H1 (cell line): ENCODE data around the gene NOL4L.

Experiments used
- EP300 ChIP-seq, 2 experiments: IDR thresholded peaks; 1 replicate in 1 of 2; 2 replicates in 1 of 2; pipeline ENCODE4 v1.6.1; 2011 to 2012; ENCODE audit warnings: low read depth in 2 of 2, low read length in 2 of 2, mild to moderate bottlenecking in 2 of 2, borderline replicate concordance in 1 of 2, inconsistent platforms in 1 of 2, moderate library complexity in 1 of 2
- EZH2 ChIP-seq: fragments of 200-600 bp; sonication (generic); IDR thresholded peaks from 2 replicates; pipeline ENCODE4 v1.7.1; 2012; ENCODE audit warnings: low read depth, mild to moderate bottlenecking, moderate library complexity, low read length, inconsistent platforms; ENCODE audit not compliant: severe bottlenecking
- FOSL1 ChIP-seq: IDR thresholded peaks from 2 replicates; pipeline ENCODE4 v1.6.1; 2011; ENCODE audit warnings: mild to moderate bottlenecking, low read depth, low read length, moderate library complexity; ENCODE audit not compliant: insufficient read depth
- HDAC2 ChIP-seq, 2 experiments: fragments of 300-600 bp in 1 of 2; sonication (generic) in 1 of 2; IDR thresholded peaks; 2 replicates each; pipeline ENCODE4 v1.6.1; 2011 to 2012; ENCODE audit warnings: low read depth in 2 of 2, low read length in 2 of 2, mild to moderate bottlenecking in 2 of 2, moderate library complexity in 2 of 2, borderline replicate concordance in 1 of 2, inconsistent platforms in 1 of 2
- JUND ChIP-seq: IDR thresholded peaks from 2 replicates; pipeline ENCODE4 v1.6.1; 2011; ENCODE audit warnings: mild to moderate bottlenecking, improper control_type of control experiment, low read length
- MAFK ChIP-seq: IDR thresholded peaks from 2 replicates; pipeline ENCODE4 v1.6.1; 2012; ENCODE audit warnings: low read depth, mild to moderate bottlenecking, improper control_type of control experiment, low read length
- NRF1 ChIP-seq: IDR thresholded peaks from 2 replicates; pipeline ENCODE4 v1.6.1; 2011; ENCODE audit warnings: mild to moderate bottlenecking, low read depth, low read length, improper control_type of control experiment
- POLR2A ChIP-seq, 2 experiments: IDR thresholded peaks; 1 replicate in 1 of 2; 2 replicates in 1 of 2; pipeline ENCODE4 v1.6.1; 2011; ENCODE audit warnings: low read depth in 2 of 2, low read length in 2 of 2, mild to moderate bottlenecking in 2 of 2; ENCODE audit errors: control extremely low read depth in 1 of 2
- POLR2AphosphoS5 ChIP-seq: IDR thresholded peaks from 2 replicates; pipeline ENCODE4 v1.6.1; 2011; ENCODE audit warnings: low read depth, low read length
- SIRT6 ChIP-seq: IDR thresholded peaks from one replicate; pipeline ENCODE4 v1.7.1; 2012; ENCODE audit warnings: low read length, inconsistent platforms
- SUZ12 ChIP-seq: fragments of 200-600 bp; sonication (generic); IDR thresholded peaks from 2 replicates; pipeline ENCODE4 v1.6.1; 2012; ENCODE audit warnings: mild to moderate bottlenecking, inconsistent platforms, low read length, moderate library complexity, mixed read lengths
- YY1 ChIP-seq: IDR thresholded peaks from 2 replicates; pipeline ENCODE4 v1.6.1; 2011; ENCODE audit warnings: low read depth, mild to moderate bottlenecking, low read length
- TF ChIP-seq, protein P1 (sequence below), 3 experiments: IDR thresholded peaks; 1 replicate in 2 of 3; 2 replicates in 1 of 3; pipeline versions ENCODE4 v1.5.1 to v1.6.1; 2011; ENCODE audit warnings: low read length in 3 of 3, mild to moderate bottlenecking in 3 of 3, inconsistent platforms in 2 of 3, low read depth in 1 of 3, moderate library complexity in 1 of 3; ENCODE audit not compliant: insufficient read depth in 1 of 3; ENCODE audit errors: control extremely low read depth in 1 of 3

DNA sequence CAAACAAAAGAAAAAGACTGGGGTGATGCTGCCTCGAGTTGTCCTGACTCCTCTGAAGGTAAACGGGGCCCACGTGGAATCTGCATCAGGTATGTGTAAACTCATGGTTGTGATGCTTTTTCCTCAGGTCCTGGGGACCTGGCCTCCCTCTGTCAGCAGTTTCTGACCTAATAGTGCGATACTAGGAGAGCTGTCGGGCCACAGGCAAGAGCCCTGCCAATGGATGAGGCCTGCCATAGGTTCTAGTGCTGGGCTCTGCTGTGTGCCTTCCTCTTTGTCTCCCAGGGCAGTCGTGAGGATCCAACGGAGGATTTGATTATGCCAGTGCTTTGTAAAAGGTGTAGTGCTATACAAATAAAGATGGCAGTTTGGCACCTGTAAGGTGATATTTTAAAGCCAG, 155.8 kb downstream of the NOL4L start:
- TF ChIP-seq HDAC2 (IDR thresholded peaks at IDR 0.05; ENCODE audit: borderline replicate concordance in 1 of 2, low read depth in 2 of 2, low read length in 2 of 2) (no peak), POLR2AphosphoS5 (no peak), JUND (no peak), YY1 (no peak), POLR2A (IDR thresholded peaks at IDR 0.05; ENCODE audit: control extremely low read depth in 1 of 2, low read depth in 2 of 2, low read length in 2 of 2) (no peak), SUZ12 (no peak), SIRT6 (no peak), NRF1 (no peak), EP300 (IDR thresholded peaks at IDR 0.05; ENCODE audit: borderline replicate concordance in 1 of 2, low read depth in 2 of 2, low read length in 2 of 2) (no peak), EZH2 (no peak), FOSL1 (no peak), MAFK (no peak)
- TF ChIP-seq, protein P1, sequence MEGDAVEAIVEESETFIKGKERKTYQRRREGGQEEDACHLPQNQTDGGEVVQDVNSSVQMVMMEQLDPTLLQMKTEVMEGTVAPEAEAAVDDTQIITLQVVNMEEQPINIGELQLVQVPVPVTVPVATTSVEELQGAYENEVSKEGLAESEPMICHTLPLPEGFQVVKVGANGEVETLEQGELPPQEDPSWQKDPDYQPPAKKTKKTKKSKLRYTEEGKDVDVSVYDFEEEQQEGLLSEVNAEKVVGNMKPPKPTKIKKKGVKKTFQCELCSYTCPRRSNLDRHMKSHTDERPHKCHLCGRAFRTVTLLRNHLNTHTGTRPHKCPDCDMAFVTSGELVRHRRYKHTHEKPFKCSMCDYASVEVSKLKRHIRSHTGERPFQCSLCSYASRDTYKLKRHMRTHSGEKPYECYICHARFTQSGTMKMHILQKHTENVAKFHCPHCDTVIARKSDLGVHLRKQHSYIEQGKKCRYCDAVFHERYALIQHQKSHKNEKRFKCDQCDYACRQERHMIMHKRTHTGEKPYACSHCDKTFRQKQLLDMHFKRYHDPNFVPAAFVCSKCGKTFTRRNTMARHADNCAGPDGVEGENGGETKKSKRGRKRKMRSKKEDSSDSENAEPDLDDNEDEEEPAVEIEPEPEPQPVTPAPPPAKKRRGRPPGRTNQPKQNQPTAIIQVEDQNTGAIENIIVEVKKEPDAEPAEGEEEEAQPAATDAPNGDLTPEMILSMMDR (IDR thresholded peaks at IDR 0.05; ENCODE audit: control extremely low read depth in 1 of 3, insufficient read depth in 1 of 3, low read depth in 1 of 3, low read length in 3 of 3): no peak
